ENCODE data around the gene CRB3. TPM values are rescaled to one million over a fixed set of nuclear protein-coding genes. Genes with fewer than 3 reads are reported as not detected.

The CRB3 gene
- total RNA-seq, 4 donors from 2014 or later = 57.9 to 391 (median 229) TPM

- Histone ChIP-seq H3K27me3 (no peaks in the 10 kb centered on the region), H3K36me3 (peaks cover 0 to 4% (median 0%) of the 10 kb centered on the region in 4 donors), H3K4me1 (no peaks in the 10 kb centered on the region), H3K9me3 (no peaks in the 10 kb centered on the region), H3K27ac (no peak overlapping the region), H3K4me3 (no peak overlapping the region)
- DNase-seq = no peak
- no peak for TF ChIP-seq POLR2AphosphoS5 (IDR thresholded peaks at IDR 0.05)
- TF ChIP-seq, protein P1, sequence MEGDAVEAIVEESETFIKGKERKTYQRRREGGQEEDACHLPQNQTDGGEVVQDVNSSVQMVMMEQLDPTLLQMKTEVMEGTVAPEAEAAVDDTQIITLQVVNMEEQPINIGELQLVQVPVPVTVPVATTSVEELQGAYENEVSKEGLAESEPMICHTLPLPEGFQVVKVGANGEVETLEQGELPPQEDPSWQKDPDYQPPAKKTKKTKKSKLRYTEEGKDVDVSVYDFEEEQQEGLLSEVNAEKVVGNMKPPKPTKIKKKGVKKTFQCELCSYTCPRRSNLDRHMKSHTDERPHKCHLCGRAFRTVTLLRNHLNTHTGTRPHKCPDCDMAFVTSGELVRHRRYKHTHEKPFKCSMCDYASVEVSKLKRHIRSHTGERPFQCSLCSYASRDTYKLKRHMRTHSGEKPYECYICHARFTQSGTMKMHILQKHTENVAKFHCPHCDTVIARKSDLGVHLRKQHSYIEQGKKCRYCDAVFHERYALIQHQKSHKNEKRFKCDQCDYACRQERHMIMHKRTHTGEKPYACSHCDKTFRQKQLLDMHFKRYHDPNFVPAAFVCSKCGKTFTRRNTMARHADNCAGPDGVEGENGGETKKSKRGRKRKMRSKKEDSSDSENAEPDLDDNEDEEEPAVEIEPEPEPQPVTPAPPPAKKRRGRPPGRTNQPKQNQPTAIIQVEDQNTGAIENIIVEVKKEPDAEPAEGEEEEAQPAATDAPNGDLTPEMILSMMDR (IDR thresholded peaks at IDR 0.05) = no peak
- TF ChIP-seq EP300 (IDR thresholded peaks at IDR 0.05; ENCODE audit: low read depth) = no peak
- no peak for TF ChIP-seq POLR2A (IDR thresholded peaks at IDR 0.05)
- intact Hi-C loops (cut with DNase I; ENCODE audit: low total_unique reads) = no loop called here
- WGBS, 2 donors (ENCODE audit: low coverage in 1 of 2) = 85% methylated on average over 4 of the region's 4 CpGs; no CpG with 5 or more reads in 1 of the 2 donors
- in situ Hi-C loops (cut with MboI; ENCODE audit: low pct_ligation_motif_present in 1 of 4, low pct_unique_long_range_greater_than_20kb in 1 of 4, low sequenced_read_pairs in 3 of 4) = no loop called here
Observed at GRCh38 chr19:6439743-6440142, 24.3 kb upstream of the CRB3 start.

DNA sequence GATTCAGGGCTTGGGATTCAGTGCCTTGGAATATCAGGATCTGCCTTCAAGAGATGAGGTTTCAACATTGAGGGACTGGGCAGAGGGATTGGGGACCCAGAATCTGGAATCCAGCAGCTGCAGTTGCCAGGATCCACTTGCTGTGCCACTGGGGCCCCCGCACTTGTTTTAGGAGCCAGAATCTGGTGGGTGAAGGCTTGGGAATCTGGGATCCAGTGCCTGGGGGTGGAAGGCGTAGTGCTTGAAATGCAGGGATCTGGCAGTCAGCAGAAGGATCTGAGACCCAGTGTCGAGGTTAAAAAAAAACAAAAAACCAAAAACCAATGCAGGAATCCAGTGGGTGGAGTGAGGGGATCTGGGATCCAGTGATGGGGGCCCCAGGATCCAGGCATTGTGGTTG is 23.2 kb upstream of the CRB3 start:
- no peaks in the 10 kb centered on the region for H3K9me3 ChIP-seq
- intact Hi-C loops (cut with DNase I; ENCODE audit: low total_unique reads) (no loop called here), in situ Hi-C loops (cut with MboI; ENCODE audit: low pct_ligation_motif_present in 1 of 4, low pct_unique_long_range_greater_than_20kb in 1 of 4, low sequenced_read_pairs in 3 of 4) (no loop called here)
- H3K27me3 ChIP-seq = no peaks in the 10 kb centered on the region
- DNase-seq = no peak
- no peak overlapping the region for H3K4me3 ChIP-seq
- no peaks in the 10 kb centered on the region for H3K4me1 ChIP-seq
- H3K36me3 ChIP-seq = peaks cover 0 to 13% (median 0%) of the 10 kb centered on the region in 4 donors
- no peak for TF ChIP-seq EP300 (IDR thresholded peaks at IDR 0.05; ENCODE audit: low read depth)
- no peak for TF ChIP-seq POLR2AphosphoS5 (IDR thresholded peaks at IDR 0.05)
- TF ChIP-seq, protein P1 (IDR thresholded peaks at IDR 0.05) = no peak
- TF ChIP-seq POLR2A (IDR thresholded peaks at IDR 0.05) = no peak
- WGBS, 2 donors (ENCODE audit: low coverage in 1 of 2) = 87% methylated on average over 3 of the region's 3 CpGs; no CpG with 5 or more reads in 1 of the 2 donors
- no peak overlapping the region for H3K27ac ChIP-seq

DNA sequence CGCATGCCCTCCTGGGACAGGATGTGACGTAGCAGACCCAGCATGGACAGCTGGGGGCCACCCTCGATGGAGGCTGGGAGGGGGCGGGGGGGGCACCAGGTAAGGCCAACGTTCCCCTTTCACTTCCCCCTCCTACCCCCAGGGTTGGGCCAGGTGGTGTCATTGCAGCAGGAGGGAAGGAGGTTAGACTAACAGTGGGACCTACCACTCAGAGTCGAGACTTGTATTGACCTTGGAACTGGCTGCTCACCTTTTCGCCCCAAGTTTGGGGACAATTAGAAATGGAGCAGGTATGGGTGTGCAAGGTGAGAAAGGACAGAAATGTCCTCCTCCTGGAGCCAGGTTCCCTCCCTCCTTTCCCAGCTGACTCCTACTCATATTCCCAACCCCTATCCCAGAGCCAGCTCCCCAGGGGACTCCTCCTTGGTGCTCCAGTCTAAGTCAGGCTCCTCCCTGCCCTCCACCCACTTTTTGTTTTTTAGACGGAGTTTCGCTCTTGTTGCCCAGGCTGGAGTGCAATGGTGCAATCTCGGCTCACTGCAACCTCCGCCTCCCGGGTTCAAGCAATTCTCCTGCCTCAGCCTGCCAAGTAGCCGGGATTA is 21.9 kb upstream of the CRB3 start:
- TF ChIP-seq POLR2AphosphoS5 (IDR thresholded peaks at IDR 0.05) (no peak), POLR2A (IDR thresholded peaks at IDR 0.05) (no peak), EP300 (IDR thresholded peaks at IDR 0.05; ENCODE audit: low read depth) (no peak)
- TF ChIP-seq, protein P1 (IDR thresholded peaks at IDR 0.05) = no peak
- in situ Hi-C loops (cut with MboI; ENCODE audit: low pct_ligation_motif_present in 1 of 4, low pct_unique_long_range_greater_than_20kb in 1 of 4, low sequenced_read_pairs in 3 of 4) (no loop called here), intact Hi-C loops (cut with DNase I; ENCODE audit: low total_unique reads) (no loop called here)

GRCh38 chr19:6443986-6444385 is 20.1 kb upstream of the CRB3 start:
- TF ChIP-seq EP300 (IDR thresholded peaks at IDR 0.05; ENCODE audit: low read depth) = no peak
- no peak overlapping the region for H3K27ac ChIP-seq
- intact Hi-C loops (cut with DNase I; ENCODE audit: low total_unique reads) (no loop called here), in situ Hi-C loops (cut with MboI; ENCODE audit: low pct_ligation_motif_present in 1 of 4, low pct_unique_long_range_greater_than_20kb in 1 of 4, low sequenced_read_pairs in 3 of 4) (no loop called here)
- H3K4me3 ChIP-seq = no peak overlapping the region
- H3K27me3 ChIP-seq = no peaks in the 10 kb centered on the region
- no peak for DNase-seq
- WGBS, 2 donors (ENCODE audit: low coverage in 1 of 2) = 90% methylated on average over 11 of the region's 13 CpGs; no CpG with 5 or more reads in 1 of the 2 donors
- no peaks in the 10 kb centered on the region for H3K4me1 ChIP-seq
- no peaks in the 10 kb centered on the region for H3K9me3 ChIP-seq
- H3K36me3 ChIP-seq = peaks cover 0 to 15% (median 0%) of the 10 kb centered on the region in 4 donors

More for the DNA sequence above, 21.9 kb upstream of the CRB3 start:
- WGBS, 2 donors (ENCODE audit: low coverage in 1 of 2) = 85 to 100% methylated on average over 1 to 13 of the region's 13 CpGs
- Histone ChIP-seq H3K36me3 (peaks cover 0 to 15% (median 0%) of the 10 kb centered on the region in 4 donors), H3K4me1 (no peaks in the 10 kb centered on the region), H3K4me3 (no peak overlapping the region), H3K9me3 (no peaks in the 10 kb centered on the region), H3K27me3 (no peaks in the 10 kb centered on the region), H3K27ac (no peak overlapping the region)
- no peak for DNase-seq
